Measurements from ENCODE around the gene OCIAD1.

- TF ChIP-seq POLR2A (IDR thresholded peaks at IDR 0.05): no peak
- TF ChIP-seq, protein P1, sequence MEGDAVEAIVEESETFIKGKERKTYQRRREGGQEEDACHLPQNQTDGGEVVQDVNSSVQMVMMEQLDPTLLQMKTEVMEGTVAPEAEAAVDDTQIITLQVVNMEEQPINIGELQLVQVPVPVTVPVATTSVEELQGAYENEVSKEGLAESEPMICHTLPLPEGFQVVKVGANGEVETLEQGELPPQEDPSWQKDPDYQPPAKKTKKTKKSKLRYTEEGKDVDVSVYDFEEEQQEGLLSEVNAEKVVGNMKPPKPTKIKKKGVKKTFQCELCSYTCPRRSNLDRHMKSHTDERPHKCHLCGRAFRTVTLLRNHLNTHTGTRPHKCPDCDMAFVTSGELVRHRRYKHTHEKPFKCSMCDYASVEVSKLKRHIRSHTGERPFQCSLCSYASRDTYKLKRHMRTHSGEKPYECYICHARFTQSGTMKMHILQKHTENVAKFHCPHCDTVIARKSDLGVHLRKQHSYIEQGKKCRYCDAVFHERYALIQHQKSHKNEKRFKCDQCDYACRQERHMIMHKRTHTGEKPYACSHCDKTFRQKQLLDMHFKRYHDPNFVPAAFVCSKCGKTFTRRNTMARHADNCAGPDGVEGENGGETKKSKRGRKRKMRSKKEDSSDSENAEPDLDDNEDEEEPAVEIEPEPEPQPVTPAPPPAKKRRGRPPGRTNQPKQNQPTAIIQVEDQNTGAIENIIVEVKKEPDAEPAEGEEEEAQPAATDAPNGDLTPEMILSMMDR (IDR thresholded peaks at IDR 0.05): no peak
Observed at GRCh38 chr4:48907706-48908477, 77.0 kb downstream of the OCIAD1 start.

Measured in Peyer's patch (tissue), 4 donors.